HepG2 (cell line): ENCODE results near the gene ANKRD40. TPM values are rescaled to one million over a fixed set of nuclear protein-coding genes. Genes with fewer than 3 reads are reported as not detected.

ENCODE experiments used
- AGO2 ChIP-seq: fragments of 200-400 bp; formaldehyde crosslinking; optimal IDR thresholded peaks from 2 replicates; pipeline ENCODE3; 2017; ENCODE audit warnings: mild to moderate bottlenecking, low read depth, low read length, moderate library complexity
- ELF3 ChIP-seq: IDR thresholded peaks from 2 replicates; pipeline ENCODE4 v1.6.1; 2016; ENCODE audit warnings: missing genetic modification reagents, missing compliant biosample characterization
- HOXA5 ChIP-seq: sonication (generic); formaldehyde crosslinking; IDR thresholded peaks from 2 replicates; pipeline ENCODE4 v1.4.0; 2020; ENCODE audit warnings: missing genetic modification reagents
- KMT2A ChIP-seq: sonication (generic); formaldehyde crosslinking; IDR thresholded peaks from 2 replicates; pipeline ENCODE4 v1.4.0; 2020; ENCODE audit warnings: missing genetic modification reagents
- MYC ChIP-seq: sonication (generic); formaldehyde crosslinking; IDR thresholded peaks from 2 replicates; pipeline ENCODE4 v1.9.0; 2021; ENCODE audit warnings: missing genetic modification reagents, borderline replicate concordance
- PAF1 ChIP-seq: IDR thresholded peaks from 2 replicates; pipeline ENCODE4 v1.6.1; 2016; ENCODE audit warnings: missing genetic modification reagents, missing compliant biosample characterization
- SP5 ChIP-seq: IDR thresholded peaks from 2 replicates; pipeline ENCODE4 v1.6.1; 2016; ENCODE audit warnings: low read depth, borderline replicate concordance
- TARDBP ChIP-seq: sonication (generic); formaldehyde crosslinking; IDR thresholded peaks from 2 replicates; pipeline ENCODE4 v1.8.0; 2022; ENCODE audit warnings: mild to moderate bottlenecking, missing genetic modification reagents
- TBP ChIP-seq: sonication (generic); formaldehyde crosslinking; IDR thresholded peaks from 2 replicates; pipeline ENCODE4 v1.5.0; 2020; ENCODE audit warnings: missing genetic modification reagents
- WIZ ChIP-seq: sonication (generic); formaldehyde crosslinking; IDR thresholded peaks from 2 replicates; pipeline ENCODE4 v1.5.1; 2020; ENCODE audit warnings: mild to moderate bottlenecking, missing genetic modification reagents
- ZBTB34 ChIP-seq: sonication (generic); formaldehyde crosslinking; IDR thresholded peaks from 2 replicates; pipeline ENCODE4 v1.8.0; 2022; ENCODE audit warnings: mild to moderate bottlenecking, missing genetic modification reagents
- ZFP91 ChIP-seq: sonication (generic); formaldehyde crosslinking; IDR thresholded peaks from 2 replicates; pipeline ENCODE4 v1.9.0; 2022; ENCODE audit warnings: missing genetic modification reagents, mild to moderate bottlenecking, borderline replicate concordance
- ZHX2 ChIP-seq, 2 experiments: sonication (generic) in 1 of 2; formaldehyde crosslinking in 1 of 2; IDR thresholded peaks; 2 replicates each; pipeline versions ENCODE4 v1.6.1 to v1.9.0; 2014 to 2022; ENCODE audit warnings: antibody characterized with exemption in 1 of 2, borderline replicate concordance in 1 of 2, inconsistent platforms in 1 of 2, low read depth in 1 of 2, missing genetic modification reagents in 1 of 2
- ZKSCAN5 ChIP-seq: sonication (generic); formaldehyde crosslinking; IDR thresholded peaks from 2 replicates; pipeline ENCODE4 v1.5.1; 2020; ENCODE audit warnings: mild to moderate bottlenecking, missing genetic modification reagents
- ZNF292 ChIP-seq: sonication (generic); formaldehyde crosslinking; IDR thresholded peaks from 2 replicates; pipeline ENCODE4 v1.8.1; 2022; ENCODE audit warnings: mild to moderate bottlenecking, low read depth, missing genetic modification reagents, borderline replicate concordance
- ZNF513 ChIP-seq: sonication (generic); formaldehyde crosslinking; conservative IDR thresholded peaks from 2 replicates; pipeline ENCODE4 v1.5.0; 2020; ENCODE audit warnings: missing genetic modification reagents
- ZNF562 ChIP-seq: sonication (generic); formaldehyde crosslinking; IDR thresholded peaks from 2 replicates; pipeline ENCODE4 v1.8.0; 2022; ENCODE audit warnings: missing genetic modification reagents, borderline replicate concordance
- ZSCAN29 ChIP-seq: sonication (generic); formaldehyde crosslinking; conservative IDR thresholded peaks from 2 replicates; pipeline ENCODE4 v1.4.0; 2020; ENCODE audit warnings: mild to moderate bottlenecking, missing genetic modification reagents
- polyA plus RNA-seq, 8 experiments: library from polyadenylated mRNA; depleted of rRNA in 3 of 8; stranded (reverse) in 7 of 8; unstranded in 1 of 8; fragments of >200 nt; fragmentation: Illumina TruSeq in 4 of 8; extraction: Trizol in 4 of 8; gene quantifications; 2 replicates each; pipeline versions ENCODE4 v1.2.1 to v1.2.3, GENCODE V29; 2011 to 2016; ENCODE audit warnings: low read depth in 4 of 8, missing spikeins in 1 of 8, mixed read lengths in 1 of 8; ENCODE audit not compliant: insufficient read depth in 1 of 8
- total RNA-seq, 5 experiments: library from RNA; depleted of rRNA; stranded (reverse); fragments of >200 nt; fragmentation: Illumina TruSeq; extraction: Trizol; gene quantifications; 2 replicates each; pipeline ENCODE4 v1.2.3, GENCODE V29; 2016; ENCODE audit warnings: low read depth in 1 of 5

The ANKRD40 gene
- total and polyA plus RNA-seq, 2 of the 13 experiments (the other 11 are each of a cell fraction or from before 2014, with no cell fraction given) = 35.0 to 46.4 TPM

GRCh38 chr17:50719144-50719923 lies 11.6 kb upstream of the ANKRD40 start, which contains the start of gene LUC7L3 (continued):
- TF ChIP-seq ZKSCAN5 (CRISPR knock-in tag) (0 out of 2 replicates have a peak, but pooled peaks have one; percentile 27), HOXA5 (CRISPR knock-in tag) (peak; percentile 95), SP5 (CRISPR knock-in tag) (peak; percentile 92), ZNF513 (CRISPR knock-in tag) (no peak), ZSCAN29 (CRISPR knock-in tag) (0 out of 2 replicates have a peak, but pooled peaks have one; percentile 64), MYC (CRISPR knock-in tag) (peak; percentile 95), TBP (CRISPR knock-in tag) (no peak; the same call in 1 of the 2 replicates), KMT2A (peak; percentile 98), ZFP91 (CRISPR knock-in tag) (peak; percentile 94), ZBTB34 (CRISPR knock-in tag) (peak; percentile 53; the same call in 1 of the 2 replicates), PAF1 (CRISPR knock-in tag) (no peak), AGO2 (peak; percentile 93), TARDBP (peak; percentile 75; the same call in 1 of the 2 replicates), ZNF292 (CRISPR knock-in tag) (no peak), ELF3 (CRISPR knock-in tag) (peak; percentile 86), ZNF562 (CRISPR knock-in tag) (no peak; the same call in 1 of the 2 replicates), WIZ (CRISPR knock-in tag) (peak; percentile 71; the same call in 1 of the 2 replicates), ZHX2 (IDR thresholded peaks at IDR 0.05; ENCODE audit: low read depth) (peak; percentile 95), ZHX2 (CRISPR knock-in tag; IDR thresholded peaks at IDR 0.05; ENCODE audit: borderline replicate concordance) (peak; percentile 33; the same call in 1 of the 2 replicates)
